Measurements from ENCODE around the gene TEX261. TPM values are rescaled to one million over a fixed set of nuclear protein-coding genes. Genes with fewer than 3 reads are reported as not detected.

Gene TEX261
- polyA plus RNA-seq, 3 donors = 52.6 to 55.6 (median 53.4) TPM

DNA sequence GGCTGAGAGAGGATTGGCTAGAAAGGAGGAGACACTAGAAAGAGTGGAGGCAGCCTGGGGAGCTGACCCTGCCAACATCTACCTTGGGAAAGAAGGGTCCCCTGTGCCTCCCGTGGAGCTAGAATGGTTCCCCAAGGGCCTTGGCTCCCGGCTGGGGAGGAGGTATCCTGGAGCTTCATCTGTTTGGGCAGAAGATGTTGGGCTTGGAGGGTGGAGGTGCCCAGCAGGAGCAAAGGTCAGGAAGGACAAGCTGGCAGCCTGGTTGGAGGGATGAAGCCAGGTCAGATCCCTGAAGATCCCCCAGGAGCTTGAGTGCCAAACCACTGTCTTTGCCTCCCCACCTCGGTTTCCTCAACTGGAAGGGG lies 56.1 kb downstream of the TEX261 start:
- no peak for DNase-seq (ENCODE audit: low read depth in 3 of 3, low spot score in 2 of 3)

DNA sequence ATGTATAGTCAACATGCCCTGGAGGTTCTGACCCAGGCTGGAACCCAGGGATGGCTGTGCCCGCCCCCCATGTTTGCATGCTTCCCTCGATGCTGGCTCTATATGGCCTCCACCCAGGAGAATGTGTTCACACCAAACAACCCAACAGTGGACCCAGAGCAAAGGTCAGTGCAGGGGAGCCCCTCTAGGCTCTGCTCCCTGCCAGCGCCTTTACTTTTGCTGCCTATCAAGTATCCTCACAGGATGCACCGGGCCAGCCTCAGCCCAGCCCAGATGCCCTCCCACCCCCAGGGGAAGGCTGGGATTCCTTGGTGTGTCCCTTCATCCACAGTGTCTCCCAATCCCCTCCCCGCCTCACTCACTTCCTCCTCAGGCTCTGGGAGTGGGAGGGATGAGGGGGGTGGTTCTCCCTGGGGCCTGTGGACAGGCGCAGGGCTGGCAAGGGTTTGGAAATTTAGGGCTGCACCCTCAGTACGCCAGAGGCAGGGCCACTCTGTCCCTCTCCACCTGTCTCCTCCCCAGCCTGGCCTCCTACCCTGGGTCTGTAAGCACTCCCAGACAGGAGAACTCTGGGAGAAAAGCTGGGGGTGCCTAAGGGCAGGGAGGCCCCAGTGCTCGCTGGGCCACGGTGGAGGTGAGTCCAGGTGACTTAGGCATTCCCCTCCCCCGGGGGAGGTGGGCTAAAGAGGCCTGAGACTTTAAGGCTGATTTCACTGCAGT lies 56.6 kb downstream of the TEX261 start:
- no peak for DNase-seq (ENCODE audit: low read depth in 3 of 3, low spot score in 2 of 3)

DNA sequence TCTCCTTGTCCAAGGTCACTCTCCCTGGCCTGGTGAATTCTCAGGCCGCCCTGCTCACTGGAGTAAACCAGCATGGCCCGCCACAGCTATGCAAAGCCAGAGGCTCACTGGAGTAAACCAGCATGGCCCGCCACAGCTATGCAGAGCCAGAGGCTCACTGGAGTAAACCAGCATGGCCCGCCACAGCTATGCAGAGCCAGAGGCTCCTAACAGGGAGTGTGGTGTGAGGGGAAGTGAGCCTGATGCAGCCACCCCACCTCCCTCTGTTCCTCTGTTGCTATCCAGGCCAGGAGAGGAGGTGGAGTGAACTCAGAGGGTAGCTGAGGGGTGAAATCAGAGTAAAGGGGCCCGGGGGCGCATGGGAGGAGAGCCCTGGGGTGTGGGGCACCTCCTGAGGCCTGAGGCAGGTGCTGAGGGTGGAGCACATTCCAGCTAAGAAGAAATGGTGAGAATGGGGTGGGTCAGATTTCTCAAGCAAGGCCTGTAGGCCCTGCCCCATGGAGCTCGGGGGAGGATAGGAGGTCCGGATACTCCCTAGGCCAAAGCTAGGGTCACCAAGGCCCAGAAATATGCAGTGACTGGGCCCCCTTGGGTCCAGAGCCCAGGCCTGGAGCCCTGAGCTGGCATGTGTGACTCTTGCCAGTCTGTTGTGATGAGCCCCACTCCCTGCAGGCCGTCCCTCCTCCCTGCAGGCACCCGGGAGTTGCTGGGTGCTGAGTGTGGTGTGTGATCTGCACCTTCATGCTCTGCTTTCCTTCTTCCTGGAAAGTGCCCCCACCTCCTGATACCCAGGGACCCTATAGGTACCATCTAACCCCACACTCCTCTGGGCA lies 57.5 kb downstream of the TEX261 start:
- no peak for DNase-seq (ENCODE audit: low read depth in 3 of 3, low spot score in 2 of 3)

DNA sequence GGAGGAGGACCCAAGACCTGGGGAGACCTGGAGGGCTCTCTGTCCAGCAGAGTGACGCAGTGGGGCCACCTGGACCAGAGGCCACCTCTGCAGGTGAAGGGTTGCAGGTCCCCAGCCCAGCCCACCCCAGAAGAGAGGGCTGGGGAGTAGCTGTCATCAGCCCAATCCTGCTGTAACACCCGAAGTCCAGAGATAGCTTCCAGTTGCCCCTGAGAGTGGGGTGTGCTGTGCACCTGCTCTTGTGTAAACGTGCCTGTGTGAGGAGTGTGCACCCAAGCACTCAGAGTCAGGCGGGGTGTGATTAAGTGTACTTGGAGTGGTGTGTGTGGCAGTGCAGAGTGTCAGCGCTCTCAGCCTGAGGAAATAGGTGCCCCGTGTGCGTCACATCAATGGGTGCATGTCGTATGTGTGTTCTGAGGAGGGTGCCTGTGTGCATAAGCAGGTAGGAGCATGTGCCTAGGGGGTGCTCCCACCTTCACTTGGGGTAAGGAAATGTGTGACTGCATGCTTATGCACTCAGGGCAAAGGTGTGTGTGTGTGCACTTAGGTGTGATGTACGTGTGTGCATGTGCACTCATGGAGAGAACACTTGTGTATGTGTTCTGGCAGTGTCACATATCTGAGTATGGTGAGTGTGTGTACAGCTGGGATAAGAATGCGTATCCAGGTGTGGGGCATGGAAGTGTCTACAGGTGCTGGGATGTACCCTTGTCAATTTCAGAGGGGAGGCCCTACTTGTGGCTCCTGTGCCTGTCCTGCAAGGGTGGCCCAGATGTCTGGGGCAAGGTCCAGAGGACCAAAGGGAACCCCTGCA lies 58.3 kb downstream of the TEX261 start:
- no peak for DNase-seq (ENCODE audit: low read depth in 3 of 3, low spot score in 2 of 3)

Other genes starting within 250 kb of the TEX261 start
- gene ADD2, start 226.7 kb downstream of the TEX261 start, polyA plus RNA-seq (ENCODE audit: insufficient read length in 3 of 3) = 1 to 10 TPM; 5.5 to 5.7 (median 5.6) TPM
- gene FIGLA, start 204.2 kb downstream of the TEX261 start, polyA plus RNA-seq (ENCODE audit: insufficient read length in 3 of 3) = not detected
- under 1 TPM in 1 of 3 donors, not detected in 2; 0.08 TPM for gene CLEC4F, start 174.3 kb downstream of the TEX261 start, polyA plus RNA-seq (ENCODE audit: insufficient read length in 3 of 3)
- under 1 TPM; 0.07 to 0.18 (median 0.08) TPM for gene CD207, start 159.1 kb downstream of the TEX261 start, polyA plus RNA-seq (ENCODE audit: insufficient read length in 3 of 3)
- gene VAX2, start 94.3 kb downstream of the TEX261 start, polyA plus RNA-seq (ENCODE audit: insufficient read length in 3 of 3) = 1 to 10 TPM in 1 of 3 donors, under 1 TPM in 2; 0.17 to 1.5 (median 0.67) TPM
- gene ATP6V1B1, start 59.0 kb downstream of the TEX261 start, polyA plus RNA-seq (ENCODE audit: insufficient read length in 3 of 3) = 10 to 100 TPM; 58.0 to 68.8 (median 67.3) TPM
- gene ANKRD53, start 16.2 kb downstream of the TEX261 start, polyA plus RNA-seq (ENCODE audit: insufficient read length in 3 of 3) = 1 to 10 TPM in 1 of 3 donors, under 1 TPM in 2; 0.37 to 1.1 (median 0.49) TPM
- gene NAGK, start 73.8 kb upstream of the TEX261 start, polyA plus RNA-seq (ENCODE audit: insufficient read length in 3 of 3) = 10 to 100 TPM; 80.8 to 84.3 (median 81.2) TPM
- 10 to 100 TPM; 23.1 to 24.9 (median 23.2) TPM for gene MCEE, start 135.4 kb upstream of the TEX261 start, polyA plus RNA-seq (ENCODE audit: insufficient read length in 3 of 3)
- 10 to 100 TPM; 45.5 to 53.2 (median 48.3) TPM for gene MPHOSPH10, start 135.8 kb upstream of the TEX261 start, polyA plus RNA-seq (ENCODE audit: insufficient read length in 3 of 3)
- 10 to 100 TPM; 19.5 to 20.8 (median 19.6) TPM for gene PAIP2B, start 232.2 kb upstream of the TEX261 start, polyA plus RNA-seq (ENCODE audit: insufficient read length in 3 of 3)